HFF-Myc (cell line): Measurements from ENCODE around the gene STK25.

Experiments used
- DNase-seq: peaks from one replicate; pipeline ENCODE4 v3.0.0-alpha.2; 2011; ENCODE audit warnings: low read depth; ENCODE audit errors: extremely low read depth
- H3K4me3 ChIP-seq: replicated peaks from 2 replicates; pipeline ENCODE4 v1.5.1; 2011; ENCODE audit warnings: low read depth, mild to moderate bottlenecking, control low read depth, low read length
- TF ChIP-seq, protein P1 (sequence below): IDR thresholded peaks from 2 replicates; pipeline ENCODE4 v1.5.1; 2012; ENCODE audit warnings: mild to moderate bottlenecking, low read depth, low read length, control low read depth; ENCODE audit errors: missing control alignments

Gene STK25

DNA sequence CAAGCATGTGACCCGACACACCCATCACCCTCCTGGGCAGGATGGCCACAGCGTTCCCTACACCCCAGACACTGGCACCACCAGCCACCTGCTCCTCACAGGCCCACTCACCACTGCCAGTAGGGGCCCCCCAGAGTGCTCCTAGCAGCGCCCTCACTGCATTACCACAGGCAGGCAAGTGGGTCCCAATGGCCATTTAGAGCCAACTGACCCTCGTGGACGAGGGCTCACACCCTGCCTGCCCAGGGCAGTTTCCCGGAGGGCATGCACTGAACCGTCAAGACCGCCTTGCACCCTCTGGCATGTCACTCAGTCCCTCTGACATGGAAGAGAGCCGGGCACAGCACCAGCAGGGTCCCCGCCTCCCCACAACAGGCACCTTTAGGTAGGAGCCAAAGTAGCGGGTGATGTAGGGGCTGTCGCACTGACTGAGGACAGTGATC is 7.3 kb downstream of the STK25 start:
- no peak overlapping the region for H3K4me3 ChIP-seq
- TF ChIP-seq, protein P1, sequence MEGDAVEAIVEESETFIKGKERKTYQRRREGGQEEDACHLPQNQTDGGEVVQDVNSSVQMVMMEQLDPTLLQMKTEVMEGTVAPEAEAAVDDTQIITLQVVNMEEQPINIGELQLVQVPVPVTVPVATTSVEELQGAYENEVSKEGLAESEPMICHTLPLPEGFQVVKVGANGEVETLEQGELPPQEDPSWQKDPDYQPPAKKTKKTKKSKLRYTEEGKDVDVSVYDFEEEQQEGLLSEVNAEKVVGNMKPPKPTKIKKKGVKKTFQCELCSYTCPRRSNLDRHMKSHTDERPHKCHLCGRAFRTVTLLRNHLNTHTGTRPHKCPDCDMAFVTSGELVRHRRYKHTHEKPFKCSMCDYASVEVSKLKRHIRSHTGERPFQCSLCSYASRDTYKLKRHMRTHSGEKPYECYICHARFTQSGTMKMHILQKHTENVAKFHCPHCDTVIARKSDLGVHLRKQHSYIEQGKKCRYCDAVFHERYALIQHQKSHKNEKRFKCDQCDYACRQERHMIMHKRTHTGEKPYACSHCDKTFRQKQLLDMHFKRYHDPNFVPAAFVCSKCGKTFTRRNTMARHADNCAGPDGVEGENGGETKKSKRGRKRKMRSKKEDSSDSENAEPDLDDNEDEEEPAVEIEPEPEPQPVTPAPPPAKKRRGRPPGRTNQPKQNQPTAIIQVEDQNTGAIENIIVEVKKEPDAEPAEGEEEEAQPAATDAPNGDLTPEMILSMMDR = no peak

DNA sequence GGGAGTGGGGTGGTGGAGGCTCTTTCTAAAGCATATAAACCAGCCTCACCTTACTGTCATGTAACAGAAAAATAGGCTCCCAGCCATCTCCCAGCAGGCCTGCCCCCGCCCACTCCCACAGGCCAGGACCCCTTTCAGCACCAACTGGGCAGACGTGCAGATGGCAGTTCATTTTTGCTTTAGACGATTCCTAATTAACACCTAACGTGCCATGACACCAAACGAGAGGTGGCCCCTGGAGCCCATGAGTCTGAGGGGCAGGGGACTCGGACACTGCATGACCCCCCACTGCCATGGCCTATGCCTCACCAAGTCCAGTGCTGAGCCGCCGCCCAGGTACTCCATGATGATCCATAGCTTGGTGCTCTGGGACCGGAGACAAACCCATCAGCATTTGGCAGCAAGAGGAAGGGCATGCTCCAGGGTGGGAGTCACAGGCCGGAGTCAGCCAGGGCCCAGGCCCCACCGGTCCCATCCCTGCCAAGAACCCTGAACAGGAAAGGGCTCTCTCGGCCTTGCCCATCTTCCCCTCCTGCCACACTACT is 7.9 kb downstream of the STK25 start:
- DNase-seq = no peak
- TF ChIP-seq, protein P1 = no peak
- H3K4me3 ChIP-seq = no peak overlapping the region

More for the DNA sequence above, 7.3 kb downstream of the STK25 start:
- no peak for DNase-seq

DNA sequence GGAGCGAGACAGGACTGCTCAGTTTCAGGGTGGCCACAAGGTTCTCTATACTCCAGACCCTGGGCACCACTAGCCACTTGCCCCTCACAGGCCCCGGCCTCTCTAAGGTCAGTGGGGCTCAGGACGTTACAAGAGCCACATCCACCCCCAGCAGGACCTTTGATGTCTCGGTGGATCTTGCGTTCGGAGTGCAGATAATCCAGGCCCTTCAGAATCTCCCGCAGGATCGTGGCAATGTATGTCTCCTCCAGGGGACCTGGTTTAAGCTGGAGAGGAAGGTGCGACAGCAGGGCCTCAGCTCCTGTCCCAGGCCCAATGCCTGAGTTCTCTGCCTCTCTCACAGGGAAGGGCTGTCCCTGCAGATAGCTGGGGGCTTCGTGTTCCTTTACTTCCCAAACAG is 8.4 kb downstream of the STK25 start:
- TF ChIP-seq, protein P1 = no peak
- no peak overlapping the region for H3K4me3 ChIP-seq
- no peak for DNase-seq

GRCh38 chr2:241499146-241499965 is 9.0 kb downstream of the STK25 start:
- no peak overlapping the region for H3K4me3 ChIP-seq
- TF ChIP-seq, protein P1 = no peak
- DNase-seq = no peak

DNA sequence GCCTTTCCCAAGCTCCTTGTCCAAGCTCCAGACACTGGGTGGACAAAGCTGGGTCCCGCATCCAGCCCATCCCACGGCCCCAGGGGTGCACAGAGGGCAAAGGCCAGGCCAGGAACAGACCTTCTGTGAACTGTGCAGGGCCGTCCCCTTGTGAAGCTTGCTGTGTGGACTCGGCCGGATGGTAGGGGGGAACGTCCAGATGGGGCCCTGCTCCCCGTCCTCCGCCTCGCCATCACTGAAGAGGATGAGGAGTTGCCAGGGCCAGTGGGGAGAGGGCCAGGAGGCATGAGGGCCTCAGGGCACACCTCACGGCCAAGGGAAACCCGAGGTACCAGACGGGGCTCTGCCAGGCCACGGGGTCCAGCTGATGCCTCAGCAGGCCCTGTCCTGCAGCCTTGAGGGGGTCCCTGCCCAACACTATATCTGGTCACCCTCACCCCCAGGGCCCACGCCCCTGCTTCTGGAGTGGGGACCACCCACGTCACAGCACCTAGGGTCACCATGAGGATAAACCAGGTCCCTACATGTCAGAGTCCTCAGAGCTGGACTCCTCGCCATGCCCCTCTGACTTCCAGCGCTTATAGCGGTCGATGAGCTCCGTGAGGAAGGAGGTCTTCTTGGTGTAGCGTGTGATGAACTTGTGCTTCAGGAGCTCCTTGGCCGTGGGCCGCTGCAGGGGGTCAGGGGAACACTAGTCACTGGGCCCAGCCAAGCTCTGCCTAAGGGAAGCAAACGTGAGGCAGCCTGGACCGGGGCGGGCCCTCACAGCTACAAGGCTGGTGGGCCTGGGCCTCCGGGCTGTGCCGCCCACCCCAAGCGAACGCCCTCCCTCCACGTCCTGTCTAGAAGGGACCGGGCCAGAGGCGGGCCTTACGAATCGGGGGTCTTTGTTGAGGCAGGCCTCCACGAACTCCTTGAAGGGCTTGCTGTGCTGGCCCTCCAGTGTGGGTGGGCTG is 10.0 kb downstream of the STK25 start:
- no peak for DNase-seq
- TF ChIP-seq, protein P1 = no peak
- no peak overlapping the region for H3K4me3 ChIP-seq

DNA sequence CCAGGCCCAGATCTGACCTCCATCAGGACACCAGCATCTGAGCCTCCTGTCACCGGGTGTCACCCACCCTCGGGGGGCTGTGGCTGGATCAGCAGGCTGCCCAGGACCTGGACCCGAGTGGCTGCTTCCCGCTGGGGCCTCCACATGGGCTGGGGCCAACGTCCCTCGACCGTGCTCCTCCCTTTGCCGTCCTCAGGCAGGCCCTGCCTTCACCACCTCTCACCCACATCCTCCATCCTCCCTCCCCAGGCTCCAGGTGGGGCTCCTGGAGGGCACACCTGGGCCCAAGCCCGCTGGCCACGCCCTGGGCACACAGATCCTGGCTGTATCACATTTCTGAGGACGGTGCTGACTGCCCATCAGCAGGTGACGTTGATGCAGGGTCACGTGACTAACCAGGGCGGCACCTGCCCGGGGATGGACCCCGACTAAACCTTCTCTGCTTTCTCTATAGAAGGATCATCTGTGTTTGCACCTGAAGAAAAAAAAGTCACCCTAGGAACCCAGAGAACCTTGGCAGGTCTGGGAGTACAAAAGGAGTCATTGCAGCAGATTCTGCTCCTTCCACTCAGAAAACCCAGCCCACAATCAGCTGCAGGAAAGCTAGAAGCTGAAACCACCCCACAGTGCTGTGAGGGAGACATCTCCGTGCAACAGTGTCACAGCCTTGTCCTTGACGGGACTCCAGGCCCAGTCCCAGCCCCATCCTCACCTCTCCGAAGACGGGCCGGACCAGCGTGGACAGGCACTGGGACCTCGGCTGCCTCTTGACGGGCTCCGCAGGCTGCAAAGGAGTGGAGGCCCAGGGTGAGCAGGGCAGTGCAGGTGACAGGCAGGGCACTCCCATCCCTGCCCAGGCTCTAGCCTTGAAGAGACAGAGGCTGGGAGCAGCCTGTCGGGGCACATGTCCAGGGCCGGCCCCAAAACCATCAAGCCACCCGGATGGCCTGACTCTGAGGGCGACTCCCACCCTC is 11.2 kb downstream of the STK25 start:
- no peak overlapping the region for H3K4me3 ChIP-seq
- no peak for DNase-seq
- TF ChIP-seq, protein P1 = no peak
